ENCODE results near the gene KIF3A.
A peak's percentile ranks its signal among the peaks of the same experiment; 100 is the strongest.

The KIF3A gene

GRCh38 chr5:132776131-132776937 lies 39.0 kb upstream of the KIF3A start:
- Histone ChIP-seq H3K27me3 (no peaks in the 10 kb centered on the region), H3K36me3 (no peaks in the 10 kb centered on the region), H3K4me3 (ENCODE audit: low read depth, low read length) (peak overlapping the region; percentile 83), H3K4me1 (peaks cover 22% of the 10 kb centered on the region), H3K9me3 (no peaks in the 10 kb centered on the region)
- TF ChIP-seq CTCF (IDR thresholded peaks at IDR 0.05; ENCODE audit: low read depth, low read length) = peak; percentile 32
- DNase-seq = peak; percentile 83

- H3K27me3 ChIP-seq = no peaks in the 10 kb centered on the region
- TF ChIP-seq CTCF (IDR thresholded peaks at IDR 0.05; ENCODE audit: low read depth, low read length) = no peak
- no peak for DNase-seq
- no peaks in the 10 kb centered on the region for H3K36me3 ChIP-seq
- peaks cover 22% of the 10 kb centered on the region for H3K4me1 ChIP-seq
- H3K9me3 ChIP-seq = no peaks in the 10 kb centered on the region
- H3K4me3 ChIP-seq (ENCODE audit: low read depth, low read length) = peak overlapping the region; percentile 83
Measured at GRCh38 chr5:132775476-132775961, 38.2 kb upstream of the KIF3A start.

GRCh38 chr5:132774896-132775295 lies 37.5 kb upstream of the KIF3A start:
- no peak for DNase-seq
- H3K4me1 ChIP-seq = peaks cover 22% of the 10 kb centered on the region
- no peaks in the 10 kb centered on the region for H3K9me3 ChIP-seq
- no peaks in the 10 kb centered on the region for H3K36me3 ChIP-seq
- H3K4me3 ChIP-seq (ENCODE audit: low read depth, low read length) = no peak overlapping the region
- TF ChIP-seq CTCF (IDR thresholded peaks at IDR 0.05; ENCODE audit: low read depth, low read length) = no peak
- H3K27me3 ChIP-seq = no peaks in the 10 kb centered on the region

GRCh38 chr5:132774406-132774805 lies 37.1 kb upstream of the KIF3A start:
- Histone ChIP-seq H3K36me3 (no peaks in the 10 kb centered on the region), H3K4me1 (peaks cover 22% of the 10 kb centered on the region), H3K9me3 (no peaks in the 10 kb centered on the region), H3K4me3 (ENCODE audit: low read depth, low read length) (no peak overlapping the region), H3K27me3 (no peaks in the 10 kb centered on the region)
- no peak for DNase-seq
- TF ChIP-seq CTCF (IDR thresholded peaks at IDR 0.05; ENCODE audit: low read depth, low read length) = no peak

- DNase-seq = no peak
- H3K4me1 ChIP-seq = peaks cover 22% of the 10 kb centered on the region
- H3K4me3 ChIP-seq (ENCODE audit: low read depth, low read length) = no peak overlapping the region
- no peaks in the 10 kb centered on the region for H3K9me3 ChIP-seq
- H3K36me3 ChIP-seq = no peaks in the 10 kb centered on the region
- no peaks in the 10 kb centered on the region for H3K27me3 ChIP-seq
- no peak for TF ChIP-seq CTCF (IDR thresholded peaks at IDR 0.05; ENCODE audit: low read depth, low read length)
Measured at GRCh38 chr5:132773601-132774355, 36.4 kb upstream of the KIF3A start.

- Histone ChIP-seq H3K27me3 (no peaks in the 10 kb centered on the region), H3K9me3 (no peaks in the 10 kb centered on the region), H3K36me3 (no peaks in the 10 kb centered on the region), H3K4me1 (peaks cover 22% of the 10 kb centered on the region), H3K4me3 (ENCODE audit: low read depth, low read length) (no peak overlapping the region)
- TF ChIP-seq CTCF (IDR thresholded peaks at IDR 0.05; ENCODE audit: low read depth, low read length) = no peak
- DNase-seq = no peak
Measured at GRCh38 chr5:132773114-132773513, 35.8 kb upstream of the KIF3A start.
